Measurements from ENCODE around the gene RAB2B. TPM values are rescaled to one million over a fixed set of nuclear protein-coding genes. Genes with fewer than 3 reads are reported as not detected.

Gene RAB2B
- total and polyA plus RNA-seq, 7 experiments from 2014 or later: 5.6 to 32.8 (median 28.5) TPM

- peaks cover 12 to 86% (median 18%) of the 10 kb centered on the region in 3 experiments for H3K36me3 ChIP-seq (ENCODE audit: control insufficient read depth in 2 of 3, insufficient read depth in 3 of 3, low read length in 3 of 3)
- H3K4me3 ChIP-seq (ENCODE audit: low read length): no peak overlapping the region
- ATAC-seq (peak; percentile 87), DNase-seq (peak in 7 of 9 donors; percentile 35 to 68 (median 61))
- Mint-ChIP-seq H3K36me3 (peaks cover 3 to 41% (median 20%) of the 10 kb centered on the region in 5 donors), H3K4me1 (peaks cover 14 to 39% (median 28%) of the 10 kb centered on the region in 7 donors), H3K9me3 (no peaks in the 10 kb centered on the region), H3K27ac (peak overlapping the region; percentile 56 to 90 (median 79)), H3K4me3 (peak overlapping the region in 8 of 10 donors; percentile 2 to 39 (median 24)), H3K27me3 (no peaks in the 10 kb centered on the region)
- peaks cover 4 to 8% of the 10 kb centered on the region in 2 donors for H3K4me1 ChIP-seq (ENCODE audit: control insufficient read depth in 2 of 2, insufficient read depth in 2 of 2, low read length in 2 of 2)
- ChIA-PET POLR2A (interaction anchor here (0.6 to 1.9 kb wide), 9 partner anchors 10 to 62 kb away, joined by 3 to 20 read pairs (median 4); partner anchors contain the start of genes METTL3, SALL2 and TOX4), CTCF (interaction anchor here (0.6 to 4.3 kb wide), 13 partner anchors 9 to 1678 kb away, joined by 3 to 96 read pairs (median 6); partner anchors contain the start of genes METTL3 and SALL2)
- intact Hi-C loops (cut with micrococcal nuclease): loop anchor here (1.0 to 2.0 kb wide), 4 partner anchors 12 to 58 kb away; partner anchors contain the start of genes METTL3 (in 2 of the 2), CHD8 (in 1 of the 2) and TOX4 (in 1 of the 2)
- no peaks in the 10 kb centered on the region for H3K9me3 ChIP-seq (ENCODE audit: control insufficient read depth in 2 of 3, low read length in 3 of 3)
- peak overlapping the region; percentile 52 for H3K27ac ChIP-seq (ENCODE audit: low read depth, low read length)
- no peaks in the 10 kb centered on the region for H3K27me3 ChIP-seq (ENCODE audit: control insufficient read depth in 2 of 2, insufficient read depth in 2 of 2, low read length in 2 of 2)
Measured at GRCh38 chr14:21498540-21499526, 22.1 kb upstream of the RAB2B start.

GRCh38 chr14:21496453-21496852 lies 19.7 kb upstream of the RAB2B start:
- ATAC-seq: no peak
- H3K27ac Mint-ChIP-seq: peak overlapping the region in 1 of 9 donors; percentile 45
- H3K36me3 ChIP-seq (ENCODE audit: control insufficient read depth in 2 of 3, insufficient read depth in 3 of 3, low read length in 3 of 3): peaks cover 4 to 85% (median 17%) of the 10 kb centered on the region in 3 experiments

DNA sequence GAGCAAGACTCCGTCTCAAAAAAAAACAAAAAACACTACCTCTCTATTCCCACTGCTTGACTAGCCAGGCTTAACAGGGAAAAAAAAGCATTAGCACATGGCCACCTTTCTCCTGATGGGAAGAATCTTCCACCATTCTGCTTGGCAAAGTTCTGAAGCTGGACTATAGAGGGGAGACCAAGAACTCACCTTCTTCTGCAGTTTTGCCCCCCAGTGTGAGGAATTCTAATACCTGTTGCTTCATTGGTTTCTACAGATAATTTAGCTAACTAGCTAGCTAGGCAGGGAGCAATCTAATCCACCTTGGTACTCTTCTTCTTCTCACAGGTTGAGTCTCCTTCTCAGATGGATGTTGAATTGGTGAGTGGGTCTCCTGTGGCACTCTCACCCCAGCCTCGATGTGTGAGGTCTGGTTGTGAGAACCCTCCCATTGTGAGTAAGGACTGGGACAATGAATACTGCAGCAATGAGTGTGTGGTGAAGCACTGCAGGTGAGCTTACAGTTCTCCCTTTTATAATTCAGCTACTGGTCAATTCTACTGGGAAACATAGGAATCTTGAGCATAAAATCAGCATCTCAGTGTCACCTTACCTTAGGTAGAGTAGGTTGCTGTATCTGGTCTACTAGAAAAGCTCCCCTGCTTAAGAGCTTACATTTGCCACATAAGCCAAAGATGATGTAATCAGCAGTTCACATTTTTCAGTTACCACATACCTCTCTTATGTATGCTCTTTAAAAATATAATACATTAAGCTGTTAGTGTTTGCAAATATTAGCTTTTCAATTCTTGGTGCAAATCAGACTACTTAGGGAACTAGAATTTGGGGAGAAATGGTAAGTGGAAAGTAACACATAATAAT lies 18.4 kb upstream of the RAB2B start:
- peak overlapping the region in 2 of 9 donors; percentile 6 to 53 for H3K27ac Mint-ChIP-seq
- no peak overlapping the region for H3K4me3 Mint-ChIP-seq
- POLR2A ChIA-PET: interaction anchor here (0.6 to 1.2 kb wide), 4 partner anchors 13 to 480 kb away, joined by 3 to 5 read pairs (median 4); partner anchors contain the start of gene METTL3
- ATAC-seq: no peak
- H3K4me1 ChIP-seq (ENCODE audit: control insufficient read depth in 2 of 2, insufficient read depth in 2 of 2, low read length in 2 of 2): peaks cover 4 to 8% of the 10 kb centered on the region in 2 donors
- H3K4me1 Mint-ChIP-seq: peaks cover 14 to 22% (median 17%) of the 10 kb centered on the region in 7 donors
- H3K4me3 ChIP-seq (ENCODE audit: low read length): no peak overlapping the region
- DNase-seq: no peak
- no peaks in the 10 kb centered on the region for H3K9me3 Mint-ChIP-seq
- H3K27ac ChIP-seq (ENCODE audit: low read depth, low read length): no peak overlapping the region
- no peaks in the 10 kb centered on the region for H3K27me3 Mint-ChIP-seq
- H3K9me3 ChIP-seq (ENCODE audit: control insufficient read depth in 2 of 3, low read length in 3 of 3): no peaks in the 10 kb centered on the region
- H3K27me3 ChIP-seq (ENCODE audit: control insufficient read depth in 2 of 2, insufficient read depth in 2 of 2, low read length in 2 of 2): no peaks in the 10 kb centered on the region
- peaks cover 4 to 83% (median 17%) of the 10 kb centered on the region in 3 experiments for H3K36me3 ChIP-seq (ENCODE audit: control insufficient read depth in 2 of 3, insufficient read depth in 3 of 3, low read length in 3 of 3)
- H3K36me3 Mint-ChIP-seq: peaks cover 7 to 49% (median 24%) of the 10 kb centered on the region in 5 donors
- intact Hi-C loops (cut with micrococcal nuclease): no loop called here
- CTCF ChIA-PET: interaction anchor here (0.7 to 1.9 kb wide), 4 partner anchors 16 to 67 kb away, joined by 3 to 6 read pairs (median 4); partner anchors contain the start of gene METTL3

More at GRCh38 chr14:21496453-21496852, 19.7 kb upstream of the RAB2B start:
- no peak overlapping the region for H3K27ac ChIP-seq (ENCODE audit: low read depth, low read length)
- no peak for DNase-seq
- Mint-ChIP-seq H3K36me3 (peaks cover 7 to 49% (median 27%) of the 10 kb centered on the region in 5 donors), H3K27me3 (no peaks in the 10 kb centered on the region), H3K4me1 (peaks cover 14 to 28% (median 26%) of the 10 kb centered on the region in 7 donors), H3K4me3 (no peak overlapping the region), H3K9me3 (no peaks in the 10 kb centered on the region)
- no peaks in the 10 kb centered on the region for H3K27me3 ChIP-seq (ENCODE audit: control insufficient read depth in 2 of 2, insufficient read depth in 2 of 2, low read length in 2 of 2)
- no peak overlapping the region for H3K4me3 ChIP-seq (ENCODE audit: low read length)
- H3K4me1 ChIP-seq (ENCODE audit: control insufficient read depth in 2 of 2, insufficient read depth in 2 of 2, low read length in 2 of 2): peaks cover 4 to 8% of the 10 kb centered on the region in 2 donors
- POLR2A ChIA-PET: no interaction called here
- CTCF ChIA-PET: interaction anchor here (0.7 kb wide), 1 partner anchor 28 kb away, joined by 8 read pairs; no protein-coding TSS in a partner anchor
- no peaks in the 10 kb centered on the region for H3K9me3 ChIP-seq (ENCODE audit: control insufficient read depth in 2 of 3, low read length in 3 of 3)
- intact Hi-C loops (cut with micrococcal nuclease): loop anchor here in 1 of 2 donors (1.0 kb wide), 1 partner anchor 19 kb away; the partner anchor contains the start of gene TOX4

DNA sequence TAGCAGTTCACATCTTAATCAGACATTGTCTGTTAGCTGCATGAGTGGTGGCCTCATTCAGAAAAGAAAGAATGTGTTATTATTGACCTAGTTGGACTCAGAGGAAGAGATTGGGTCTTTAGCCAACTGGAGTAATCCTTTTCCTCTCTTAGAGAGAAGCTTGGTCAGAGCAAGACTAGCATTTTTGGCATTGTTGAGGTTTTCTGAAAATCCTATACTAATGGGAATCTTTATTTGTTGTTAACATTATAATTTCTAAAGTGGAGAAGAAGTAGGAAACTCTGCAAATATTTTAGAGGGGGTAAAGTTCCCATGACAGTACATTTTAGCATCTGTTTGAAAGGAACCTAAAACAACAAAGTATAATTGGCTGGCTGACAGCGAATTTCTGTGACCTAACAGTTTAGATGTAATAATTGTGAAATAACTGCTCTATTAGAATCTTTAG lies 9.9 kb upstream of the RAB2B start:
- Histone ChIP-seq H3K36me3 (ENCODE audit: control insufficient read depth in 2 of 3, insufficient read depth in 3 of 3, low read length in 3 of 3) (peaks cover 0 to 38% (median 9%) of the 10 kb centered on the region in 3 experiments), H3K27me3 (ENCODE audit: control insufficient read depth in 2 of 2, insufficient read depth in 2 of 2, low read length in 2 of 2) (no peaks in the 10 kb centered on the region), H3K4me3 (ENCODE audit: low read length) (no peak overlapping the region), H3K4me1 (ENCODE audit: control insufficient read depth in 2 of 2, insufficient read depth in 2 of 2, low read length in 2 of 2) (no peaks in the 10 kb centered on the region), H3K9me3 (ENCODE audit: control insufficient read depth in 2 of 3, low read length in 3 of 3) (no peaks in the 10 kb centered on the region), H3K27ac (ENCODE audit: low read depth, low read length) (no peak overlapping the region)
- H3K27ac Mint-ChIP-seq: peak overlapping the region in 2 of 9 donors; percentile 14 to 29
- ATAC-seq (no peak), DNase-seq (no peak)
- H3K4me3 Mint-ChIP-seq: no peak overlapping the region
- CTCF ChIA-PET: no interaction called here
- H3K9me3 Mint-ChIP-seq: no peaks in the 10 kb centered on the region
- peaks cover 5 to 21% (median 6%) of the 10 kb centered on the region in 5 donors for H3K36me3 Mint-ChIP-seq
- intact Hi-C loops (cut with micrococcal nuclease): no loop called here
- peaks cover 0 to 18% (median 11%) of the 10 kb centered on the region in 7 donors for H3K4me1 Mint-ChIP-seq
- no peaks in the 10 kb centered on the region for H3K27me3 Mint-ChIP-seq
- POLR2A ChIA-PET: interaction anchor here (0.8 to 1.0 kb wide), 2 partner anchors 24 to 30 kb away, joined by 3 to 4 read pairs; partner anchors contain the start of genes CHD8 and METTL3

DNA sequence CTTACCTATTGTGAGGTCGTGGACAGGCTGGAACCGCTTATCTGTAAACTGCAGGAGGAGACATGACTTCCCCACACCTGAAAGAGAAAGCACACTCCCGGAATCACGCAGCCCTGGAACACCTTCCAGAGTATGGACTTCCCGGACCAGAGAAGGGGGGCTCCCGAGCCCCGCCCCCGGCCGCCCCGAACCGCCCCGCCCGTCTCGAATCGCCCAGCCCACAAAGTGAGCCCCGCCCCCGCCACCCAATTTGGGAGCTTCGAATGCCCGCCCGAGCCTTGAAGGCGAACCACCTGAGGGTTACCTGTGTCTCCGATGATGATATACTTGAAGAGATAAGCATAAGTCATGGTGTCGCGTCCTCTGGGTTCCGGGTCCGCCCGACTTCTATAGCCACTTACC lies 235 bp downstream of the RAB2B start:
- DNase-seq (peak in 1 of 9 donors; percentile 79), ATAC-seq (peak; percentile 63)
- Mint-ChIP-seq H3K4me3 (peak overlapping the region; percentile 96 to 100 (median 99)), H3K9me3 (no peaks in the 10 kb centered on the region), H3K27me3 (no peaks in the 10 kb centered on the region), H3K27ac (peak overlapping the region; percentile 93 to 100 (median 98)), H3K4me1 (peaks cover 19 to 73% (median 54%) of the 10 kb centered on the region in 7 donors), H3K36me3 (peaks cover 3 to 21% (median 11%) of the 10 kb centered on the region in 5 donors)
- Histone ChIP-seq H3K27me3 (ENCODE audit: control insufficient read depth in 2 of 2, insufficient read depth in 2 of 2, low read length in 2 of 2) (no peaks in the 10 kb centered on the region), H3K9me3 (ENCODE audit: control insufficient read depth in 2 of 3, low read length in 3 of 3) (no peaks in the 10 kb centered on the region), H3K4me1 (ENCODE audit: control insufficient read depth in 2 of 2, insufficient read depth in 2 of 2, low read length in 2 of 2) (peaks cover 21 to 22% of the 10 kb centered on the region in 2 donors), H3K4me3 (ENCODE audit: low read length) (peak overlapping the region; percentile 99), H3K27ac (ENCODE audit: low read depth, low read length) (peak overlapping the region; percentile 88), H3K36me3 (ENCODE audit: control insufficient read depth in 2 of 3, insufficient read depth in 3 of 3, low read length in 3 of 3) (peaks cover 0 to 22% (median 0%) of the 10 kb centered on the region in 3 experiments)
- ChIA-PET CTCF (interaction anchor here (1.0 to 1.7 kb wide), 3 partner anchors 20 to 39 kb away, joined by 3 to 7 read pairs (median 5); partner anchors contain the start of gene CHD8), POLR2A (interaction anchor here (0.8 to 5.1 kb wide), 11 partner anchors 10 to 208 kb away, joined by 3 to 53 read pairs (median 4); partner anchors contain the start of genes CHD8, METTL3 and SALL2)
- intact Hi-C loops (cut with micrococcal nuclease): loop anchor here (2.0 to 10.0 kb wide), 6 partner anchors 51 to 1844 kb away; partner anchors contain the start of genes BCL2L2 (in 1 of the 2), DAD1 (in 1 of the 2), PABPN1 (in 1 of the 2) and PPP1R3E (in 1 of the 2)
